C1 segment of cervical spinal cord (tissue), 14 donors: Measurements from ENCODE around the gene CTDSP1.
A peak's percentile ranks its signal among the peaks of the same experiment; 100 is the strongest.

ENCODE experiments used
- DNase-seq, 14 donors: peaks; one replicate each; lab custom pipeline; 2025; lab: John Stamatoyannopoulos, UW

CTDSP1 gene

GRCh38 chr2:218398437-218399390 is 954 bp upstream of the CTDSP1 start:
- peak in 11 of 14 donors; percentile 58 to 83 (median 69) for DNase-seq

GRCh38 chr2:218400167-218400929 is 680 bp downstream of the CTDSP1 start:
- peak in 7 of 14 donors; percentile 31 to 73 (median 59) for DNase-seq

GRCh38 chr2:218400930-218401881 is 1.5 kb downstream of the CTDSP1 start:
- DNase-seq: no peak

GRCh38 chr2:218401890-218402289 is 2.2 kb downstream of the CTDSP1 start:
- no peak for DNase-seq

DNA sequence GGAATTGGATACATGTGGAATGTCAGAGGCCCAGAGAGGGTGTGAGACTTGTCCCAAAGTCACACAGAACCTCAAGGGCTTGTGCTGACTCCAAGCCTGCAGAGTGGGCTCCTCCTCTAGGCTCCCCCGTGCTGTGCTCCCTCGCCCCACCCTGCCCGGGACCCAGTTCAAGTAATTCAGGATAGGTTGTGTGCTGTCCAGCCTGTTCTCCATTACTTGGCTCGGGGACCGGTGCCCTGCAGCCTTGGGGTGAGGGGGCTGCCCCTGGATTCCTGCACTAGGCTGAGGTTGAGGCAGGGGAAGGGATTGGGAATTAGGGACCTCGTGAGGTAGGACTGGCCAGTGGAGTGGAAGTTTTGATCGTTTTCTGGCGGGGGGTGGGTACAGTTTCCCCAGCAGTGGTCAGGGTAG is 2.8 kb downstream of the CTDSP1 start:
- no peak for DNase-seq

DNA sequence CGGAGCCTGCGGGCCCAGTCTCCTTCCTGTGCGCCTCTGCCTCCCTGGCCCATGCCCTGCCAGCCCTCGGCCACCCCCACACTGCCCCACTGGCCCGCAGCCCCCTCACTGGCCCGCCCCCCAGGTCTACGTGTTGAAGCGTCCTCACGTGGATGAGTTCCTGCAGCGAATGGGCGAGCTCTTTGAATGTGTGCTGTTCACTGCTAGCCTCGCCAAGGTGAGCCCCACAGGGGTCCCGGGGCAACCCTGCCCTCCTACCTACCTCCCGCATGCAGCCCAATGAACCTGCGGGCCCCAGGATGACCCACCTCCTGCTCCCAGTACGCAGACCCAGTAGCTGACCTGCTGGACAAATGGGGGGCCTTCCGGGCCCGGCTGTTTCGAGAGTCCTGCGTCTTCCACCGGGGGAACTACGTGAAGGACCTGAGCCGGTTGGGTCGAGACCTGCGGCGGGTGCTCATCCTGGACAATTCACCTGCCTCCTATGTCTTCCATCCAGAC is 3.3 kb downstream of the CTDSP1 start:
- no peak for DNase-seq

DNA sequence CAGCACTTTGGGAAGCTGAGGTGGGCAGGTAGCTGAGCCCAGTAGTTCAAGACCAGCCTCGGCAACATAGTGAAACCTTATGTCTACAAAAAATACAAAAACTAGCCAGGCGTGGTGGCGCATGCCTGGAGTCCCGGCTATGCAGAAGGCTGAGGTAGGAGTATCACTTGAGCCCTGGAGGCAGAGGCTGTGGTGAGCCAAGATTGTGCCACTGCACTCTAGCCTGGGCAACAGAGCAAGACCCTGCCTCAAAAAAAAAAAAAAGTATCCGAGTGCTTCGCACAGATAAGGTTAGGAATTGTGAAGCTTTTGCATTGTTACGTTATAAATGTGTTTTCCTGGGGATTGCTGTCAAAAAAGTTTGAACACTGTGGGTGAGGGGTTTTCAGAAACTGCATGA is 4.1 kb downstream of the CTDSP1 start:
- no peak for DNase-seq

DNA sequence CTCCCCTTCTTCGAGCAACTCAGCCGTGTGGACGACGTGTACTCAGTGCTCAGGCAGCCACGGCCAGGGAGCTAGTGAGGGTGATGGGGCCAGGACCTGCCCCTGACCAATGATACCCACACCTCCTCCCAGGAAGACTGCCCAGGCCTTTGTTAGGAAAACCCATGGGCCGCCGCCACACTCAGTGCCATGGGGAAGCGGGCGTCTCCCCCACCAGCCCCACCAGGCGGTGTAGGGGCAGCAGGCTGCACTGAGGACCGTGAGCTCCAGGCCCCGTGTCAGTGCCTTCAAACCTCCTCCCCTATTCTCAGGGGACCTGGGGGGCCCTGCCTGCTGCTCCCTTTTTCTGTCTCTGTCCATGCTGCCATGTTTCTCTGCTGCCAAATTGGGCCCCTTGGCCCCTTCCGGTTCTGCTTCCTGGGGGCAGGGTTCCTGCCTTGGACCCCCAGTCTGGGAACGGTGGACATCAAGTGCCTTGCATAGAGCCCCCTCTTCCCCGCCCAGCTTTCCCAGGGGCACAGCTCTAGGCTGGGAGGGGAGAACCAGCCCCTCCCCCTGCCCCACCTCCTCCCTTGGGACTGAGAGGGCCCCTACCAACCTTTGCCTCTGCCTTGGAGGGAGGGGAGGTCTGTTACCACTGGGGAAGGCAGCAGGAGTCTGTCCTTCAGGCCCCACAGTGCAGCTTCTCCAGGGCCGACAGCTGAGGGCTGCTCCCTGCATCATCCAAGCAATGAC is 4.8 kb downstream of the CTDSP1 start:
- DNase-seq: no peak

- no peak for DNase-seq
Observed at GRCh38 chr2:218405086-218405745, 5.5 kb downstream of the CTDSP1 start.

- DNase-seq: no peak
Observed at GRCh38 chr2:218405746-218406208, 6.1 kb downstream of the CTDSP1 start.

GRCh38 chr2:218406209-218406948 is 6.7 kb downstream of the CTDSP1 start:
- DNase-seq: peak; percentile 54 to 95 (median 90)

- peak in 8 of 14 donors; percentile 51 to 79 (median 66) for DNase-seq
Observed at GRCh38 chr2:218406949-218407618, 7.4 kb downstream of the CTDSP1 start.

GRCh38 chr2:218407717-218408116 is 8.0 kb downstream of the CTDSP1 start:
- DNase-seq: no peak

DNA sequence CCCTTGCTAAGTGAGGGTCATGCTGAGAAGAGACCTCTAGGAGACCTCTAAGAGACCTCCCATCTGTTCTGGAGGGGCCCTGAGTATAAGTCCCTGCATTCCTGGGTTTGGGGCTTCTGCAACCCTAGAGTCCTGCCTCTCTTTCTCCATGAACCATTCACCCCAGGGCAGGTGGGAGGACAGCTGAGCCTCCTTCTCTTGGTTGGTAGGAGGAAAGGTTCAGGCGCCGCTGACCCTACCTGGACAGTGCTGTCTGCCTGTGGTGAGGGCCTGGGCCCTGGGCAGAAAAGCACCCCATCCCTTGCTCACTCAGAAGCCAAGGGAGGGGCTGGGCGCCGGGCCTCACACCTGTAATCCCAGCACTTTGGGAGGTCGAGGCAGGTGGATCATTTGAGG is 18.7 kb downstream of the CTDSP1 start:
- no peak for DNase-seq

DNA sequence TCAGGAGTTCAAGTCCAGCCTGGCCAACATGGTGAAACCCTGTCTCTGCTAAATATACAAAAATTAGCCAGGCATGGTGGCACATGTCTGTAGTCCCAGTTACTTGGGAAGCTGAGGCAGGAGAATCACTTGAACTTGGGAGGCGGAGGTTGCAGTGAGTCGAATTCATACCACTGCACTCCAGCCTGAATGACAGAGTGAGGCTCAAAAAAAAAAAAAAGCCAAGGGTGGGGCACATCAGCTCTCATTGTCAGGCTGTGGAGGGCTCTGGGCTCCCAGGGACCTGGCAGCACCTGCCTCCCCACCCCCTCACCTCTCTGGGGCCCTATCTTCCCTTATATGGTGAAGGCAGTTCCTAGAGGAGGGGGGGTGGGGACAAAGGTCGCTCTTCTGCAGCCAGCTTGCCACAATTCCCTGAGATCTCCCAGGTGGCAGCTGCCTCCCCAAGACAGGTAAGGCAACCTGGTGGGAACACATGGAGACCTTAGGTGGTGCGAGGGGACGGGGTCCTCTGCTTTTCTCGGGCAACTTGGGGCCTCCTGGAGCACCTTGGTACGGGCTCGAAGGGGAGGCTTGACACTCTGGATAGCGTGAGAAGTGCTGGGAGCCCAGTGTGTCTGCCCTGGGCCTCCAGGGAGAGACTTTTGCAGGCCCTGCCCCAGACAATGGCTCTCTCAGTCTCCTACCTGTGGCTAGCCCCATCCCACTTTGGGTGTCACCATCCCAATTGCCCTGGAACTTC is 19.2 kb downstream of the CTDSP1 start, which contains the start of gene VIL1:
Gene VIL1 (plus strand): TSS at position 407 of the 742 bp plus-strand sequence. CDS start 4,656 bp downstream, outside the sequence.
- DNase-seq: no peak

GRCh38 chr2:218419630-218420216 is 20.1 kb downstream of the CTDSP1 start:
- DNase-seq: no peak

GRCh38 chr2:218421027-218421426 is 21.4 kb downstream of the CTDSP1 start:
- DNase-seq: no peak
